KOPT-K1 (cell line): ENCODE measurements around the gene HSPA2.
"Not testable (repeated sequence)": the region's sequence is repeated elsewhere in the genome, so short reads cannot be mapped to it uniquely, and the experiment has no call there.

ENCODE experiments used
- H3K27ac ChIP-seq: fragments of 200-600 bp; sonication (generic); 2 replicates; pipeline ENCODE4 v1.5.1; 2016; ENCODE audit warnings: antibody characterized with exemption, mild to moderate bottlenecking, low read depth, low read length; ENCODE audit not compliant: poor library complexity, severe bottlenecking
- H3K36me3 ChIP-seq: fragments of 200-600 bp; sonication (generic); 2 replicates; pipeline ENCODE4 v1.5.1; 2017; ENCODE audit warnings: antibody characterized with exemption, mild to moderate bottlenecking, low read length, moderate library complexity; ENCODE audit not compliant: insufficient read depth
- H3K9me3 ChIP-seq: fragments of 200-600 bp; sonication (generic); 2 replicates; pipeline ENCODE4 v1.5.1; 2017; ENCODE audit warnings: antibody characterized with exemption, low read length, mild to moderate bottlenecking; ENCODE audit not compliant: insufficient read depth, poor library complexity, severe bottlenecking

The HSPA2 gene

GRCh38 chr14:64541261-64541971 is 875 bp downstream of the HSPA2 start:
- Histone ChIP-seq H3K36me3 (no peaks in the 10 kb centered on the region), H3K9me3 (peaks cover 18% of the 10 kb centered on the region), H3K27ac (no peak overlapping the region)

DNA sequence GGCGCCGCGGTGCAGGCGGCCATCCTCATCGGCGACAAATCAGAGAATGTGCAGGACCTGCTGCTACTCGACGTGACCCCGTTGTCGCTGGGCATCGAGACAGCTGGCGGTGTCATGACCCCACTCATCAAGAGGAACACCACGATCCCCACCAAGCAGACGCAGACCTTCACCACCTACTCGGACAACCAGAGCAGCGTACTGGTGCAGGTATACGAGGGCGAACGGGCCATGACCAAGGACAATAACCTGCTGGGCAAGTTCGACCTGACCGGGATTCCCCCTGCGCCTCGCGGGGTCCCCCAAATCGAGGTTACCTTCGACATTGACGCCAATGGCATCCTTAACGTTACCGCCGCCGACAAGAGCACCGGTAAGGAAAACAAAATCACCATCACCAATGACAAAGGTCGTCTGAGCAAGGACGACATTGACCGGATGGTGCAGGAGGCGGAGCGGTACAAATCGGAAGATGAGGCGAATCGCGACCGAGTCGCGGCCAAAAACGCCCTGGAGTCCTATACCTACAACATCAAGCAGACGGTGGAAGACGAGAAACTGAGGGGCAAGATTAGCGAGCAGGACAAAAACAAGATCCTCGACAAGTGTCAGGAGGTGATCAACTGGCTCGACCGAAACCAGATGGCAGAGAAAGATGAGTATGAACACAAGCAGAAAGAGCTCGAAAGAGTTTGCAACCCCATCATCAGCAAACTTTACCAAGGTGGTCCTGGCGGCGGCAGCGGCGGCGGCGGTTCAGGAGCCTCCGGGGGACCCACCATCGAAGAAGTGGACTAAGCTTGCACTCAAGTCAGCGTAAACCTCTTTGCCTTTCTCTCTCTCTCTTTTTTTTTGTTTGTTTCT is 1.7 kb downstream of the HSPA2 start:
- H3K9me3 ChIP-seq: peaks cover 18% of the 10 kb centered on the region
- H3K27ac ChIP-seq: no peak overlapping the region
- no peaks in the 10 kb centered on the region for H3K36me3 ChIP-seq

- Histone ChIP-seq H3K9me3 (peaks cover 18% of the 10 kb centered on the region), H3K27ac (no peak overlapping the region), H3K36me3 (no peaks in the 10 kb centered on the region)
These were observed 2.3 kb downstream of the HSPA2 start for GRCh38 chr14:64542836-64543201.

- H3K9me3 ChIP-seq: peaks cover 18% of the 10 kb centered on the region
- no peak overlapping the region for H3K27ac ChIP-seq
- no peaks in the 10 kb centered on the region for H3K36me3 ChIP-seq
These were observed 4.2 kb downstream of the HSPA2 start for GRCh38 chr14:64544607-64545312.

- Histone ChIP-seq H3K9me3 (no peaks in the 10 kb centered on the region), H3K27ac (no peak overlapping the region)
These were observed 8.5 kb downstream of the HSPA2 start for GRCh38 chr14:64549016-64549415.

DNA sequence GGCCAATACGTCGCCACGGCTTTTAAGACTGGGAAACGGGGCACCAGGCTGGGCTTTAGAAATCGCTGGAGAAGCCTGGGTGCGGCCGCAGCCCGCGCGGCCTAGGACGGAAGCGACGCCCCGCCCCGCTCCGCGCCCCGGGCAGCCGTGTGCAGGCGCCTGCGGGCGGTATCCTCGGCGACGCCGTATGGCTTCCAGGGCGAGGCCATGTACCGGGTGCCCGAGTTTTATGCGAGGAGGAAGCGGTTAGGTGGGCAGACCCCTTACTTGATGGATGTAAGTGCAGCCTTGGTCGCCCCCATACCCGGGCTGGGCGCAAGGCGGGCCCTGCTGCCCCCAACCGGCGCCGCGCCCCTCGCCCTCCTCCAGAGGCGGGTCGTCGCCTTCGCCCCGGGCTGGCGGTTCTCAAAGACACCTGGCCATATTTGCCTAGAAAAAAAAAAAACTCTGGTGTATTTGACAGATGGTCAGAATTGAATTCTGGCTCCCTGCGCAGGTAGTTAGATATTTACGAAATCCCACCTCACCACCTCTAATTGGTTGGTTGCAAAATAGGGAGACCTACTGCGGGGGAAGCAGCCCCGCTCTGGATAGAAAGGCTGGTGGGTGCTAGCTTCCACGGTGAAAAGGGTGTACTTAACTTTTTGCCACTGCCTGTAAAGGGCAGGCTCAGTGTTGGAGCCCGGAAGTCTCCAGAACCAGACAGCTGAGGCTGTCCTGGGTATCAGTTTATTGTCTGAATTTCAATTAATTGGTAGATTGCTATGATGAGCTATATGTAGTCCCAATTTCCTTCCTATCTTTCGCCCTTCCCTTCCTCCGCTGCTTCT is 9.5 kb downstream of the HSPA2 start, which contains the start of gene PPP1R36:
Gene PPP1R36 (plus strand): TSS at position 171 of the 830 bp plus-strand sequence. CDS start 37 bp downstream, at position 208.
- Histone ChIP-seq H3K36me3 (no peaks in the 10 kb centered on the region), H3K9me3 (no peaks in the 10 kb centered on the region), H3K27ac (peak within 1 kb of the TSS; percentile 1)

More at GRCh38 chr14:64549016-64549415, 8.5 kb downstream of the HSPA2 start:
- H3K36me3 ChIP-seq: no peaks in the 10 kb centered on the region

- Histone ChIP-seq H3K9me3 (no peaks in the 10 kb centered on the region), H3K36me3 (no peaks in the 10 kb centered on the region), H3K27ac (no peak overlapping the region)
These were observed 10.2 kb downstream of the HSPA2 start for GRCh38 chr14:64550621-64551333.

GRCh38 chr14:64554556-64554955 is 14.0 kb downstream of the HSPA2 start:
- no peak overlapping the region for H3K27ac ChIP-seq
- no peaks in the 10 kb centered on the region for H3K36me3 ChIP-seq
- H3K9me3 ChIP-seq: no peaks in the 10 kb centered on the region

- no peaks in the 10 kb centered on the region for H3K36me3 ChIP-seq
- no peaks in the 10 kb centered on the region for H3K9me3 ChIP-seq
- no peak overlapping the region for H3K27ac ChIP-seq
These were observed 16.0 kb downstream of the HSPA2 start for GRCh38 chr14:64556526-64556925.

DNA sequence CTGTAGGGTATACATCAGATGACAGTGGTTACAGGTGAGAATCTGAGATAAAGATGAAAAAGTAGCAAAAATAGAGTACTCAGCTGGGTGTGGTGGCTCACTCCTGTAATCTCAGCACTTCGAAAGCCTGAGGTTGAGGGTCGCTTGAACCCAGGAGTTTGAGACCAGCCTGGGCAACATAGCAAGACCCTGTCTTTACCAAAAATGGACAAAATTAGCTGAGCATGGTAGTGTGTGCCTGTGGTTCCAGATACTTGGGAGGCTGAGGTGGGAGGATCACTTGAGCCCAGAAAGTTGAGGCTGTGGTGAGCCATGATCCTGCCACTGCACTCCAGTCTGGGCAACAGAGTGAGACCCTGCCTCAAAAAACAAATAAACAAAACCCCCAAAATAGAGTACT is 17.7 kb downstream of the HSPA2 start:
- H3K36me3 ChIP-seq, H3K27ac ChIP-seq, H3K9me3 ChIP-seq: not testable (repeated sequence)

DNA sequence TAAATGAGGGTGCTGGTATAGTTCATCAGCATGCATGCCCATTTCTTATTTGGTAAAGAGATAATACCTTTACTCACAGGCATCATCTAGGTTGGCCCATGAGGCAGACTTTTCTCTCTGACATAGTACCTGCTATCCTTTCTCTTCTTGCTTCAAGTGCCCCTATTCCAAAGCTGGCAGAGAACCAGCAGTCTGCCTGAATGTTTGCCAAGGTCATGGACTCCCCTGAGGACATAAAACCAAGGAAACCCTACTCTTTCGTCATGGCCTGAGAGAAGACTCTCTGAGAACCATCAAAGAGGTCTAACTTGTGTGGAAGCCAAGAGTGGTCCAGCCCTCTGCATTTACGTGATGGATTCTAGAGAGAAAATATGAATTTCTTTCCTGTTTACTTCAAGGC is 21.1 kb downstream of the HSPA2 start:
- H3K27ac ChIP-seq: no peak overlapping the region
- H3K36me3 ChIP-seq: no peaks in the 10 kb centered on the region
- H3K9me3 ChIP-seq: no peaks in the 10 kb centered on the region

GRCh38 chr14:64562436-64562835 is 21.9 kb downstream of the HSPA2 start:
- Histone ChIP-seq H3K9me3 (no peaks in the 10 kb centered on the region), H3K36me3 (no peaks in the 10 kb centered on the region), H3K27ac (no peak overlapping the region)

DNA sequence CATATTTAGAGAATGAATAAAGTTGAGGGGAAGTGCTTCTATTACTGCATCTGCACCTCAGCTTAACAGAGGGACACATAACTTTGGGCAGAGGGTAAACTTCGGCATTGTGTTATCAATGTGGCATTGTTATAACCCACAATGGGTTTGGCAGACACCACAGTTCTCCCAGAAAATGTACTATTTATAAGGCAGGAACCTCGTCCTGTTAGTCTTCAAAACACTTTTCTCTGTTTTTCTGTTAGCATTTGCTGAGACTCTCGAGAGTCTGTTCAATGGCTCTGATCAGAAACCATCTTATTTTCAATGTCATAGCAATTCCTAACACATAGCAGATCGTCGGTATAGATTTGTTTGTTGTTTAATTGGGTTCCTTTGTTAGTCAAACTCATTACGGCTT is 23.2 kb downstream of the HSPA2 start:
- no peak overlapping the region for H3K27ac ChIP-seq
- no peaks in the 10 kb centered on the region for H3K36me3 ChIP-seq
- H3K9me3 ChIP-seq: no peaks in the 10 kb centered on the region

DNA sequence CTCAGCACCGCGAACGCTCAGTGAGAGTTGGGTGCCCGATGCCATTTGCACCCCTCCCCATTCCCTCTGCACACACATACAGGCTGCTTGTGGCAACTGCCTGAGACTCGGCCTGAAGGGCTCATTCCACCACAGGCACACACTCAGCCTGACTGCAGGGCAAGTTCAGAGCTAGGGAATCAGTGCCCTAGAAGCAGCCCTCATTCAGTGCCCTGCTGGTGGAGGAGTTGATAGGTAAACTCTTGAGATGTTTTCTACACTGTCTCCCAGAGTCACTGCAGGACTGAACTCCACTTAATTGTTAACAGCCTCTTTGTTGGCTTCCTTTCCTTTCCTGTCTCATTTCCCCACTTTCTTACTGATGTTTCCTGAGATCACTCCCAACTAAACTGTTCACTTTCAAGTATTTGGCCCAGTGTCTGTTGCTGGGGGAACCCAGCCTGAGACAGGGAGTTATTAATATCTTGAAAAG is 26.1 kb downstream of the HSPA2 start:
- Histone ChIP-seq H3K36me3 (no peaks in the 10 kb centered on the region), H3K27ac (no peak overlapping the region), H3K9me3 (no peaks in the 10 kb centered on the region)
